Nephron (organoid): ENCODE measurements around the gene MIEF1.

ENCODE experiments used
- H3K27ac Mint-ChIP-seq, 3 experiments: 2 replicates each; pipeline ENCODE4 v1.8.0; 2020; ENCODE audit warnings: mixed read lengths in 3 of 3, mild to moderate bottlenecking in 2 of 3, moderate library complexity in 1 of 3
- H3K27me3 Mint-ChIP-seq: 2 replicates; pipeline ENCODE4 v1.8.0; 2021; ENCODE audit warnings: low read depth, mild to moderate bottlenecking, moderate library complexity, mixed read lengths
- H3K36me3 Mint-ChIP-seq: 2 replicates; pipeline ENCODE4 v1.8.0; 2020; ENCODE audit warnings: low read depth, mixed read lengths
- H3K4me1 Mint-ChIP-seq: 2 replicates; pipeline ENCODE4 v1.8.0; 2020; ENCODE audit warnings: mixed read lengths
- H3K4me3 Mint-ChIP-seq, 3 experiments: 2 replicates each; pipeline ENCODE4 v1.8.0; 2020; ENCODE audit warnings: mild to moderate bottlenecking in 3 of 3, mixed read lengths in 3 of 3, moderate library complexity in 2 of 3
- H3K9me3 Mint-ChIP-seq: 2 replicates; pipeline ENCODE4 v1.8.0; 2020; ENCODE audit warnings: mixed read lengths
- TF ChIP-seq, protein P1 (sequence below), 3 experiments: fragments of 200-600 bp; sonication (generic); IDR thresholded peaks; one replicate each; pipeline ENCODE4 v1.5.0; 2021; ENCODE audit warnings: antibody characterized with exemption in 3 of 3; ENCODE audit not compliant: unreplicated experiment in 3 of 3

MIEF1 gene

GRCh38 chr22:39546889-39547586 lies 44.9 kb downstream of the MIEF1 start:
- H3K4me3 Mint-ChIP-seq, result no peak overlapping the region
- H3K27ac Mint-ChIP-seq, result no peak overlapping the region
- TF ChIP-seq, protein P1, sequence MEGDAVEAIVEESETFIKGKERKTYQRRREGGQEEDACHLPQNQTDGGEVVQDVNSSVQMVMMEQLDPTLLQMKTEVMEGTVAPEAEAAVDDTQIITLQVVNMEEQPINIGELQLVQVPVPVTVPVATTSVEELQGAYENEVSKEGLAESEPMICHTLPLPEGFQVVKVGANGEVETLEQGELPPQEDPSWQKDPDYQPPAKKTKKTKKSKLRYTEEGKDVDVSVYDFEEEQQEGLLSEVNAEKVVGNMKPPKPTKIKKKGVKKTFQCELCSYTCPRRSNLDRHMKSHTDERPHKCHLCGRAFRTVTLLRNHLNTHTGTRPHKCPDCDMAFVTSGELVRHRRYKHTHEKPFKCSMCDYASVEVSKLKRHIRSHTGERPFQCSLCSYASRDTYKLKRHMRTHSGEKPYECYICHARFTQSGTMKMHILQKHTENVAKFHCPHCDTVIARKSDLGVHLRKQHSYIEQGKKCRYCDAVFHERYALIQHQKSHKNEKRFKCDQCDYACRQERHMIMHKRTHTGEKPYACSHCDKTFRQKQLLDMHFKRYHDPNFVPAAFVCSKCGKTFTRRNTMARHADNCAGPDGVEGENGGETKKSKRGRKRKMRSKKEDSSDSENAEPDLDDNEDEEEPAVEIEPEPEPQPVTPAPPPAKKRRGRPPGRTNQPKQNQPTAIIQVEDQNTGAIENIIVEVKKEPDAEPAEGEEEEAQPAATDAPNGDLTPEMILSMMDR (IDR thresholded peaks at IDR 0.05; ENCODE audit: unreplicated experiment in 3 of 3), result no peak
- no peaks in the 10 kb centered on the region for H3K9me3 Mint-ChIP-seq
- peaks cover 72% of the 10 kb centered on the region for H3K27me3 Mint-ChIP-seq
- H3K36me3 Mint-ChIP-seq, result no peaks in the 10 kb centered on the region
- no peaks in the 10 kb centered on the region for H3K4me1 Mint-ChIP-seq

GRCh38 chr22:39547587-39547947 lies 45.5 kb downstream of the MIEF1 start:
- no peaks in the 10 kb centered on the region for H3K9me3 Mint-ChIP-seq
- no peaks in the 10 kb centered on the region for H3K36me3 Mint-ChIP-seq
- TF ChIP-seq, protein P1 (IDR thresholded peaks at IDR 0.05; ENCODE audit: unreplicated experiment in 3 of 3), result no peak
- H3K27me3 Mint-ChIP-seq, result peaks cover 76% of the 10 kb centered on the region
- H3K4me1 Mint-ChIP-seq, result no peaks in the 10 kb centered on the region
- no peak overlapping the region for H3K4me3 Mint-ChIP-seq
- no peak overlapping the region for H3K27ac Mint-ChIP-seq

GRCh38 chr22:39553429-39553828 lies 51.3 kb downstream of the MIEF1 start:
- Mint-ChIP-seq H3K9me3 (no peaks in the 10 kb centered on the region), H3K36me3 (no peaks in the 10 kb centered on the region), H3K27me3 (peaks cover 70% of the 10 kb centered on the region), H3K27ac (no peak overlapping the region), H3K4me1 (peaks cover 6% of the 10 kb centered on the region), H3K4me3 (no peak overlapping the region)
- TF ChIP-seq, protein P1 (IDR thresholded peaks at IDR 0.05; ENCODE audit: unreplicated experiment in 3 of 3), result no peak

DNA sequence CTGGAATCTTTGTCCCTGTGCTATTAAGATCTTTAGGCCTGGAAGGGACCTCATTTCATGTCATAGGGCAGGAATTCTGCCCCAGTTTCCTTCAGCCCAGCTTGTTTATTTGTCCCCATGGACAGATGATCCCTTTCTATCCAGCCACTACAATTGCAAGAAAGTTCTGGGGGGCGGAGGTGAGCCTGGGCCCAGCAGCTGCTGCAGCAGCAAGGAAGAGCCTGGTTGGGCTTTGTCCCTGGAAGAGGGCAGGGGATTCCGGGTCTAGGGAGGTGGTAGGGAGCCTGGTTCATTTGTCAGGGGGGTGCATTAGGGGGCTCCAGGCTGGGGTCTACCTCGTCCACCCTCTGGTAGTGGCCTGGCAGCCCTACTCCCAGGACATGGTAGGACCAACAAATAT lies 52.1 kb downstream of the MIEF1 start:
- no peaks in the 10 kb centered on the region for H3K36me3 Mint-ChIP-seq
- peaks cover 75% of the 10 kb centered on the region for H3K27me3 Mint-ChIP-seq
- no peak overlapping the region for H3K27ac Mint-ChIP-seq
- TF ChIP-seq, protein P1 (IDR thresholded peaks at IDR 0.05; ENCODE audit: unreplicated experiment in 3 of 3), result no peak
- H3K4me1 Mint-ChIP-seq, result peaks cover 6% of the 10 kb centered on the region
- H3K4me3 Mint-ChIP-seq, result no peak overlapping the region
- no peaks in the 10 kb centered on the region for H3K9me3 Mint-ChIP-seq

DNA sequence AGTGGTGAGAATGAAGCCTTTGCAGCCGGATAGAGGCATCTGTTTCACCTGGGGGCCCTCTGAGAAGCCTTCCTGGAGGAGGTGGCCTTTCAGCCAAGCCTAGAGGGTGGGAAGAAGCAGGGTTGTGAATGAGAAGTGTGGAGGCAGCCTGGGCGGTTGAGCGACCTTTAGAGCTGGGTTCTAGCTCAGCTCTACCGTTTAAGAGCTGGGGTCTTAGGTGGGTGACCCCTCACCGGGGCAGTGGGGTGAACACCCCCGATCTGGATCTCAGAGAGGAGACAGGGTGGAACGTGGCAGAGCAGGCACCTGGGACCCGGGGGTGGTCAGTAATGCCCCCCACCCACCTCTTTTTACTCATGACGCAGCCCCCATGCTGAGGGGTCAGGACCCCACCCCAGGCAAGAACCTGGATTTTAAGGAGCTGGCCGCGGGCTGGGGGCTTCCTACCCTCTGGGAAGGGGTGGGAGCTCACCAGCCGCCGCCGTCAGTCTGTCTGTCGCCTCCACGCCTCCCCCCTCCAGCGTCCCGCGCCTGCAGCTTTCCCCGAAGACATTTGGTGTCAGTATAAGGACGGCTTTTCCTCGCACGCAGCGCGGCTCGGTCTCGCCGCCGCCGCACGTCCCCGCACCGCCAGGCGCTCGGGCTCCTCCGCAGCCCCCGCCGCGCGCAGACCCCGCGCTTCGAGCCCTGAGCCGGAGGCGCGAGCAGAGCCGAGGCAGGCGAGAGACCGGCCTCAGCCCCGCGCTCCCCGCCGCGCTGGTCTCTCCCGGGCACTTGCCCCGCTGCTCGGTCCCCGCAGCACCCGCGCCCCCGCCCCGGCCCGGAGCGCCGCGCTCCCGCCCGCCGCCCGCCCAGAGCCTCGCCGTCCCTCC lies 55.1 kb downstream of the MIEF1 start:
- TF ChIP-seq, protein P1 (IDR thresholded peaks at IDR 0.05; ENCODE audit: unreplicated experiment in 3 of 3), result peak in 2 of 3 experiments; percentile 7 to 23
- H3K4me3 Mint-ChIP-seq, result peak overlapping the region; percentile 71 to 85 (median 73)

More for the DNA sequence above, 55.1 kb downstream of the MIEF1 start:
- Mint-ChIP-seq H3K36me3 (no peaks in the 10 kb centered on the region), H3K27ac (no peak overlapping the region), H3K4me1 (peaks cover 6% of the 10 kb centered on the region), H3K27me3 (peaks cover 65% of the 10 kb centered on the region), H3K9me3 (no peaks in the 10 kb centered on the region)
